CD4-positive, alpha-beta T cell (primary cell): ENCODE data around the gene TEX54. TPM values are rescaled to one million over a fixed set of nuclear protein-coding genes. Genes with fewer than 3 reads are reported as not detected.
"Not testable (repeated sequence)": the region's sequence is repeated elsewhere in the genome, so short reads cannot be mapped to it uniquely, and the experiment has no call there.

Source experiments
- ATAC-seq: fragments of 200-7000 bp; cut with Tn5 transposase; one replicate; pipeline ENCODE4 v1.10.0; 2022; ENCODE audit warnings: mild to moderate bottlenecking; ENCODE audit not compliant: poor library complexity
- CTCF ChIA-PET: fragments of 350-600 bp; sonication (Branson Sonifier 250); formaldehyde crosslinking; loops from one replicate; lab custom pipeline; 2021; ENCODE audit warnings: antibody characterized with exemption, inconsistent platforms; lab: Charles Lee
- POLR2A ChIA-PET: fragments of 350-600 bp; sonication (Branson Sonifier 250); formaldehyde crosslinking; loops from one replicate; lab custom pipeline; 2021; ENCODE audit warnings: antibody characterized with exemption, inconsistent platforms; lab: Charles Lee
- DNase-seq, 14 experiments: peaks; one replicate each; pipeline ENCODE4 v3.0.0-alpha.2; 2013 to 2020; ENCODE audit warnings: mixed read lengths in 2 of 14
- H3K27ac ChIP-seq, 2 donors: one replicate each; pipeline versions ENCODE4 v1.5.1 to v1.7.0; 2013; ENCODE audit warnings: low read length in 2 of 2, low read depth in 1 of 2, mild to moderate bottlenecking in 1 of 2
- H3K27me3 ChIP-seq, 2 experiments: 1 replicate in 1 of 2; 2 replicates in 1 of 2; pipeline versions ENCODE4 v1.6.1 to v1.7.0; 2013; ENCODE audit warnings: low read length in 2 of 2, control low read depth in 1 of 2, mild to moderate bottlenecking in 1 of 2, moderate library complexity in 1 of 2; ENCODE audit not compliant: insufficient read depth in 2 of 2, control insufficient read depth in 1 of 2
- H3K36me3 ChIP-seq: one replicate; pipeline ENCODE4 v1.6.1; 2013; ENCODE audit warnings: low read length, control low read depth; ENCODE audit not compliant: insufficient read depth
- H3K4me1 ChIP-seq: one replicate; pipeline ENCODE4 v1.6.1; 2013; ENCODE audit warnings: low read length, control low read depth; ENCODE audit not compliant: insufficient read depth
- H3K4me3 ChIP-seq: one replicate; pipeline ENCODE4 v1.5.1; 2013; ENCODE audit warnings: mild to moderate bottlenecking, low read length, moderate library complexity
- H3K9me3 ChIP-seq, 2 experiments: 1 replicate in 1 of 2; 2 replicates in 1 of 2; pipeline versions ENCODE4 v1.6.1 to v1.7.0; 2013; ENCODE audit warnings: low read length in 2 of 2, mild to moderate bottlenecking in 2 of 2, control low read depth in 1 of 2, moderate library complexity in 1 of 2; ENCODE audit not compliant: control insufficient read depth in 1 of 2, insufficient read depth in 1 of 2
- H3K27ac Mint-ChIP-seq: one replicate; pipeline ENCODE4 v1.8.0; 2020; ENCODE audit warnings: mixed read lengths
- H3K27me3 Mint-ChIP-seq: one replicate; pipeline ENCODE4 v1.8.0; 2021; ENCODE audit warnings: mixed read lengths
- H3K36me3 Mint-ChIP-seq: one replicate; pipeline ENCODE4 v1.8.0; 2021; ENCODE audit warnings: low read depth, mixed read lengths
- H3K4me1 Mint-ChIP-seq: one replicate; pipeline ENCODE4 v1.8.0; 2021; ENCODE audit warnings: low read depth, mixed read lengths
- H3K4me3 Mint-ChIP-seq: one replicate; pipeline ENCODE4 v1.8.0; 2020; ENCODE audit warnings: mild to moderate bottlenecking, mixed read lengths
- H3K9me3 Mint-ChIP-seq: one replicate; pipeline ENCODE4 v1.8.0; 2020; ENCODE audit warnings: mixed read lengths
- intact Hi-C, 2 experiments: fragments of 100-400 bp; cut with DNase I in 1 of 2; cut with micrococcal nuclease in 1 of 2; formaldehyde crosslinking; loops; one replicate each; pipeline versions ENCODE4 v1.15.1 to v1.9.0; 2023 to 2025; cut with DNase I, micrococcal nuclease
- total RNA-seq, 174 experiments: library from RNA in 2 of 174; stranded (reverse) in 2 of 174; gene quantifications; one replicate each; pipeline ENCODE4 v1.2.3 and lab custom pipeline; 2021 to 2026
- TF ChIP-seq, protein P1 (sequence below): fragments of 200-600 bp; IDR thresholded peaks from one replicate; pipeline ENCODE4 v1.8.0; 2022; ENCODE audit warnings: antibody characterized with exemption, mild to moderate bottlenecking

Gene TEX54
- total RNA-seq, 2 experiments from 2014 or later = 0.59 TPM; not detected in 1

- peak; percentile 0 for ATAC-seq
- peak overlapping the region; percentile 97 to 100 for H3K27ac ChIP-seq
- TF ChIP-seq, protein P1, sequence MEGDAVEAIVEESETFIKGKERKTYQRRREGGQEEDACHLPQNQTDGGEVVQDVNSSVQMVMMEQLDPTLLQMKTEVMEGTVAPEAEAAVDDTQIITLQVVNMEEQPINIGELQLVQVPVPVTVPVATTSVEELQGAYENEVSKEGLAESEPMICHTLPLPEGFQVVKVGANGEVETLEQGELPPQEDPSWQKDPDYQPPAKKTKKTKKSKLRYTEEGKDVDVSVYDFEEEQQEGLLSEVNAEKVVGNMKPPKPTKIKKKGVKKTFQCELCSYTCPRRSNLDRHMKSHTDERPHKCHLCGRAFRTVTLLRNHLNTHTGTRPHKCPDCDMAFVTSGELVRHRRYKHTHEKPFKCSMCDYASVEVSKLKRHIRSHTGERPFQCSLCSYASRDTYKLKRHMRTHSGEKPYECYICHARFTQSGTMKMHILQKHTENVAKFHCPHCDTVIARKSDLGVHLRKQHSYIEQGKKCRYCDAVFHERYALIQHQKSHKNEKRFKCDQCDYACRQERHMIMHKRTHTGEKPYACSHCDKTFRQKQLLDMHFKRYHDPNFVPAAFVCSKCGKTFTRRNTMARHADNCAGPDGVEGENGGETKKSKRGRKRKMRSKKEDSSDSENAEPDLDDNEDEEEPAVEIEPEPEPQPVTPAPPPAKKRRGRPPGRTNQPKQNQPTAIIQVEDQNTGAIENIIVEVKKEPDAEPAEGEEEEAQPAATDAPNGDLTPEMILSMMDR = no peak
- ChIA-PET CTCF (interaction anchor here (1.4 to 2.5 kb wide), 3 partner anchors 13 to 56 kb away, joined by 6 to 13 read pairs (median 8); partner anchors contain the start of gene SLC3A2), POLR2A (interaction anchor here (1.0 to 7.6 kb wide), 33 partner anchors 10 to 1903 kb away, joined by 3 to 599 read pairs (median 12); partner anchors contain the start of genes B3GAT3, BSCL2, C11orf98 and CSKMT)
- no peaks in the 10 kb centered on the region for H3K27me3 Mint-ChIP-seq
- no peaks in the 10 kb centered on the region for H3K9me3 ChIP-seq
- DNase-seq = peak in 11 of 14 experiments; percentile 17 to 63 (median 31)
- peaks cover 22% of the 10 kb centered on the region for H3K4me1 Mint-ChIP-seq
- H3K9me3 Mint-ChIP-seq = no peaks in the 10 kb centered on the region
- H3K4me1 ChIP-seq = peaks cover 44% of the 10 kb centered on the region
- intact Hi-C loops = loop anchor here (1.0 to 5.0 kb wide), 3 partner anchors 13 to 115 kb away; partner anchors contain the start of genes HNRNPUL2 (in 1 of the 2), TTC9C (in 1 of the 2) and ZBTB3 (in 1 of the 2)
- no peaks in the 10 kb centered on the region for H3K27me3 ChIP-seq
- peaks cover 4% of the 10 kb centered on the region for H3K36me3 ChIP-seq
- H3K36me3 Mint-ChIP-seq = peaks cover 21% of the 10 kb centered on the region
- no peak overlapping the region for H3K27ac Mint-ChIP-seq
- no peak overlapping the region for H3K4me3 Mint-ChIP-seq
- peak overlapping the region; percentile 72 for H3K4me3 ChIP-seq
Observed at GRCh38 chr11:62842171-62842741, 9.6 kb upstream of the TEX54 start.

- Mint-ChIP-seq H3K36me3 (peaks cover 24% of the 10 kb centered on the region), H3K4me1 (peaks cover 22% of the 10 kb centered on the region), H3K9me3 (no peaks in the 10 kb centered on the region), H3K27ac (no peak overlapping the region), H3K27me3 (no peaks in the 10 kb centered on the region), H3K4me3 (no peak overlapping the region)
- Histone ChIP-seq H3K4me1 (peaks cover 44% of the 10 kb centered on the region), H3K27ac (peak overlapping the region; percentile 97 to 100), H3K36me3 (peaks cover 5% of the 10 kb centered on the region), H3K4me3 (peak overlapping the region; percentile 72), H3K27me3 (no peaks in the 10 kb centered on the region), H3K9me3 (no peaks in the 10 kb centered on the region)
- DNase-seq = peak; percentile 68 to 95 (median 81)
- ChIA-PET CTCF (interaction anchor here (0.9 to 2.9 kb wide), 6 partner anchors 10 to 55 kb away, joined by 3 to 29 read pairs (median 6); partner anchors contain the start of genes SLC3A2, STX5 and TMEM179B), POLR2A (interaction anchor here (0.6 to 7.6 kb wide), 57 partner anchors 9 to 1937 kb away, joined by 3 to 599 read pairs (median 10); partner anchors contain the start of genes AHNAK, B3GAT3, BAD and BSCL2)
- intact Hi-C loops = loop anchor here (1.0 to 5.0 kb wide), 5 partner anchors 14 to 114 kb away; partner anchors contain the start of genes HNRNPUL2 (in 1 of the 2), SLC3A2 (in 1 of the 2), TMEM179B (in 1 of the 2) and TTC9C (in 1 of the 2)
- peak; percentile 42 for ATAC-seq
- TF ChIP-seq, protein P1 = no peak
Observed at GRCh38 chr11:62841361-62842170, 8.9 kb upstream of the TEX54 start.

DNA sequence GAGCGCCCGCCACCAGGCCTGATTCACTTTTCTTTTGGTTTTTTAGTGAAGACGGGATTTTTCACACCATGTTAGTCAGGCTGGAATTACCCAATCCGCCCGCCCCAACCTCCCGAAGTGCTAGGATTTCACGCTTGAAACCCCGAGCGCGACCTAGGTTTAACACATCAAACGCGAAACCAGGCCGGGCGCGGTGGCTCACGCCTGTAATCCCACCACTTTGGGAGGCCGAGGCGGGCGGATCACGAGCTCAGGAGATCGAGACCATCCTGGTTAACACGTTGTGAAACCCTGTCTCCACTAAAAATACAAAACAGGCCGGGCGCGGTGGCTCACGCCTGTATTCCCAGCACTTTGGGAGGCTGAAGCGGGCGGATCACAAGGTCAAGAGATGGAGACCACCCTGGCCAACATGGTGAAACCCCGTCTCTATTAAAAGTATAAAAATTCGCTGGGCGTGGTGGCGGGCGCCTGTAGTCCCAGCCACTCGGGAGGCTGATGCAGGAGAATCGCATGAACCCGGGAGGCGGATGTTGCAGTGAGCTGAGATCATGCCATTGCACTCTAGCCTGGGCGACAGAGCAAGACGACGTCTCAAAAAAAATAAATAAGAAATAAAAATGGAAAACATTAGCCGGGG is 8.2 kb upstream of the TEX54 start:
- Mint-ChIP-seq H3K36me3 (peaks cover 31% of the 10 kb centered on the region), H3K4me1 (peaks cover 22% of the 10 kb centered on the region)
- Histone ChIP-seq H3K36me3 (peaks cover 12% of the 10 kb centered on the region), H3K4me3 (peak overlapping the region; percentile 72), H3K4me1 (peaks cover 44% of the 10 kb centered on the region), H3K27ac (peak overlapping the region; percentile 97 to 100)
- DNase-seq (peak; percentile 52 to 93 (median 68)), ATAC-seq (peak; percentile 26)
- not testable (repeated sequence) for H3K27me3 ChIP-seq, H3K9me3 ChIP-seq, H3K27ac Mint-ChIP-seq, H3K27me3 Mint-ChIP-seq, H3K4me3 Mint-ChIP-seq, H3K9me3 Mint-ChIP-seq
- ChIA-PET POLR2A (interaction anchor here (0.7 to 7.6 kb wide), 64 partner anchors 9 to 1938 kb away, joined by 3 to 599 read pairs (median 8); partner anchors contain the start of genes AHNAK, B3GAT3, BAD and BSCL2), CTCF (interaction anchor here (0.9 to 2.9 kb wide), 7 partner anchors 9 to 54 kb away, joined by 3 to 29 read pairs (median 4); partner anchors contain the start of genes SLC3A2, STX5 and TMEM179B)
- intact Hi-C loops = loop anchor here (1.0 to 5.0 kb wide), 4 partner anchors 40 to 114 kb away; partner anchors contain the start of genes HNRNPUL2 (in 1 of the 2), SLC3A2 (in 1 of the 2), TMEM179B (in 1 of the 2) and TTC9C (in 1 of the 2)
